Measurements from ENCODE around the gene CR1. TPM values are rescaled to one million over a fixed set of nuclear protein-coding genes. Genes with fewer than 3 reads are reported as not detected.

The CR1 gene
- total and polyA plus RNA-seq, 9 of the 15 experiments (the other 6 are each of a cell fraction or from before 2014, with no cell fraction given) = 0.07 to 0.47 (median 0.18) TPM

GRCh38 chr1:207500306-207500705 lies 4.3 kb downstream of the CR1 start (continued):
- TF ChIP-seq RREB1 (CRISPR knock-in tag; IDR thresholded peaks at IDR 0.05) (no peak), ZNF592 (IDR thresholded peaks at IDR 0.05) (0 out of 2 replicates have a peak, but pooled peaks have one; percentile 26), SMC3 (conservative IDR thresholded peaks at IDR 0.05; ENCODE audit: insufficient read depth, low read depth, low read length) (no peak), ZFP1 (CRISPR knock-in tag; IDR thresholded peaks at IDR 0.05) (no peak), ZNF347 (CRISPR knock-in tag; IDR thresholded peaks at IDR 0.05; ENCODE audit: low read depth) (no peak), HSF4 (CRISPR knock-in tag; IDR thresholded peaks at IDR 0.05; ENCODE audit: borderline replicate concordance) (no peak), ZNF583 (CRISPR knock-in tag; IDR thresholded peaks at IDR 0.05) (no peak), TEAD2 (tag; IDR thresholded peaks at IDR 0.05) (no peak), HMBOX1 (IDR thresholded peaks at IDR 0.05) (no peak), CBFA2T2 (conservative IDR thresholded peaks at IDR 0.05) (0 out of 2 replicates have a peak, but pooled peaks have one; percentile 20), CHCHD3 (CRISPR knock-in tag; IDR thresholded peaks at IDR 0.05) (no peak), ZNF165 (CRISPR knock-in tag; IDR thresholded peaks at IDR 0.05; ENCODE audit: borderline replicate concordance) (no peak), HDAC2 (IDR thresholded peaks at IDR 0.05) (no peak), BRF2 (IDR thresholded peaks at IDR 0.05; ENCODE audit: borderline replicate concordance, insufficient read depth, insufficient read length) (no peak)
- TF ChIP-seq, protein P1, sequence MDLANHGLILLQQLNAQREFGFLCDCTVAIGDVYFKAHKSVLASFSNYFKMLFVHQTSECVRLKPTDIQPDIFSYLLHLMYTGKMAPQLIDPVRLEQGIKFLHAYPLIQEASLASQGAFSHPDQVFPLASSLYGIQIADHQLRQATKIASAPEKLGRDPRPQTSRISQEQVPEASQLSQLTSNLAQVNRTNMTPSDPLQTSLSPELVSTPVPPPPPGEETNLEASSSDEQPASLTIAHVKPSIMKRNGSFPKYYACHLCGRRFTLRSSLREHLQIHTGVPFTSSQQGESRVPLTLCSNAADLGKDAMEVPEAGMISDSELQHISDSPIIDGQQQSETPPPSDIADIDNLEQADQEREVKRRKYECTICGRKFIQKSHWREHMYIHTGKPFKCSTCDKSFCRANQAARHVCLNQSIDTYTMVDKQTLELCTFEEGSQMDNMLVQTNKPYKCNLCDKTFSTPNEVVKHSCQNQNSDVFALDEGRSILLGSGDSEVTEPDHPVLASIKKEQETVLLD (IDR thresholded peaks at IDR 0.05) = no peak
